Gastrocnemius medialis (tissue), 4 donors: ENCODE results near the gene IRF5. TPM values are rescaled to one million over a fixed set of nuclear protein-coding genes. Genes with fewer than 3 reads are reported as not detected.
A peak's percentile ranks its signal among the peaks of the same experiment; 100 is the strongest.

ENCODE experiments used
- ATAC-seq, 2 donors: fragments of 150-250 bp; one replicate each; pipeline ENCODE4 v1.9.1; 2016
- DNase-seq, 2 donors: peaks; one replicate each; pipeline ENCODE4 v3.0.0-alpha.2; 2019
- H3K27ac ChIP-seq, 4 donors: fragments of 200-600 bp; sonication (generic); 1 replicate in 1 of 4; 2 replicates in 3 of 4; pipeline ENCODE4 v1.5.1; 2016 to 2018; ENCODE audit warnings: mild to moderate bottlenecking in 2 of 4, moderate library complexity in 1 of 4
- H3K27me3 ChIP-seq, 3 donors: fragments of 200-600 bp; sonication (generic) in 2 of 3; 1 replicate in 1 of 3; 2 replicates in 2 of 3; pipeline versions ENCODE4 v1.5.1 to v1.6.0; 2016 to 2019; ENCODE audit warnings: mild to moderate bottlenecking in 1 of 3, moderate library complexity in 1 of 3
- H3K36me3 ChIP-seq, 2 donors: fragments of 200-600 bp; sonication (generic) in 1 of 2; one replicate each; pipeline ENCODE4 v1.5.1; 2017 to 2018
- H3K4me1 ChIP-seq, 2 donors: fragments of 200-600 bp; sonication (generic) in 1 of 2; one replicate each; pipeline ENCODE4 v1.5.1; 2016 to 2017; ENCODE audit warnings: mild to moderate bottlenecking in 2 of 2
- H3K4me3 ChIP-seq, 4 donors: fragments of 200-600 bp; sonication (generic) in 3 of 4; 1 replicate in 1 of 4; 2 replicates in 3 of 4; pipeline ENCODE4 v1.5.1; 2016 to 2019; ENCODE audit warnings: mild to moderate bottlenecking in 2 of 4
- H3K9me3 ChIP-seq, 3 donors: fragments of 200-600 bp; sonication (generic) in 2 of 3; 1 replicate in 1 of 3; 2 replicates in 2 of 3; pipeline ENCODE4 v1.5.1; 2016 to 2019
- CTCF ChIP-seq, 5 experiments: fragments of 450-650 bp in 3 of 5; fragments of 200-600 bp in 2 of 5; sonication (generic) in 2 of 5; IDR thresholded peaks in 4 of 5; conservative IDR thresholded peaks in 1 of 5; 1 replicate in 4 of 5; 2 replicates in 1 of 5; pipeline ENCODE4 v1.5.1; 2016 to 2019; ENCODE audit warnings: antibody characterized with exemption in 5 of 5, mild to moderate bottlenecking in 3 of 5, moderate library complexity in 3 of 5
- POLR2A ChIP-seq, 2 donors: fragments of 450-650 bp; IDR thresholded peaks; one replicate each; pipeline ENCODE4 v1.6.1; 2017; ENCODE audit warnings: antibody characterized with exemption in 2 of 2, mild to moderate bottlenecking in 2 of 2, moderate library complexity in 2 of 2
- in situ Hi-C, 4 donors: fragments of 200-750 bp; cut with MboI; loops; one replicate each; pipeline versions ENCODE4 v1.15.0 to v1.8.0; 2017; ENCODE audit warnings: low sequenced_read_pairs in 4 of 4
- intact Hi-C: fragments of 100-400 bp; cut with DNase I; formaldehyde crosslinking; loops from one replicate; pipeline ENCODE4 v1.15.1; 2023; ENCODE audit warnings: low total_unique reads
- total RNA-seq, 4 donors: library from RNA; depleted of rRNA; stranded (reverse); fragments of >200 nt; gene quantifications; one replicate each; pipeline versions ENCODE4 v1.1.0 to v1.2.3, GENCODE V29; 2016

IRF5 gene
- total RNA-seq, 4 donors from 2014 or later = 0.27 to 3.8 (median 2.8) TPM

- ATAC-seq = peak in 1 of 2 donors; percentile 57
- TF ChIP-seq CTCF (IDR thresholded peaks at IDR 0.05 in 4 of 5, conservative IDR thresholded peaks at IDR 0.05 in 1 of 5) (peak; percentile 19 to 69 (median 58)), POLR2A (IDR thresholded peaks at IDR 0.05) (no peak)
- Histone ChIP-seq H3K27me3 (peaks cover 2 to 9% (median 5%) of the 10 kb centered on the region in 3 donors), H3K9me3 (no peaks in the 10 kb centered on the region), H3K4me3 (no peak overlapping the region), H3K36me3 (no peaks in the 10 kb centered on the region), H3K4me1 (no peaks in the 10 kb centered on the region), H3K27ac (no peak overlapping the region)
- DNase-seq = no peak
- intact Hi-C loops (loop anchor here (1.0 kb wide), 1 partner anchor 187 kb away; no protein-coding TSS in a partner anchor), in situ Hi-C loops (loop anchor here in 3 of 4 donors (5.0 to 10.0 kb wide), 2 partner anchors 188 to 190 kb away; no protein-coding TSS in a partner anchor)
Observed at GRCh38 chr7:128904381-128905197, 33.1 kb upstream of the IRF5 start.

GRCh38 chr7:128906001-128906765 lies 31.5 kb upstream of the IRF5 start:
- DNase-seq (no peak), ATAC-seq (no peak)
- Histone ChIP-seq H3K4me1 (no peaks in the 10 kb centered on the region), H3K36me3 (no peaks in the 10 kb centered on the region), H3K4me3 (no peak overlapping the region), H3K27me3 (peaks cover 12 to 21% (median 18%) of the 10 kb centered on the region in 3 donors), H3K9me3 (no peaks in the 10 kb centered on the region), H3K27ac (no peak overlapping the region)
- in situ Hi-C loops (loop anchor here in 2 of 4 donors (10.0 kb wide), 1 partner anchor 189 kb away; no protein-coding TSS in a partner anchor), intact Hi-C loops (no loop called here)
- TF ChIP-seq POLR2A (IDR thresholded peaks at IDR 0.05) (no peak), CTCF (IDR thresholded peaks at IDR 0.05 in 4 of 5, conservative IDR thresholded peaks at IDR 0.05 in 1 of 5) (no peak)

- ATAC-seq (no peak), DNase-seq (no peak)
- no peaks in the 10 kb centered on the region for H3K4me1 ChIP-seq
- H3K4me3 ChIP-seq = no peak overlapping the region
- H3K27me3 ChIP-seq = peaks cover 12 to 27% (median 26%) of the 10 kb centered on the region in 3 donors
- no peaks in the 10 kb centered on the region for H3K36me3 ChIP-seq
- no peak overlapping the region for H3K27ac ChIP-seq
- H3K9me3 ChIP-seq = no peaks in the 10 kb centered on the region
- in situ Hi-C loops = loop anchor here in 2 of 4 donors (10.0 kb wide), 1 partner anchor 188 kb away; no protein-coding TSS in a partner anchor
- intact Hi-C loops = no loop called here
- TF ChIP-seq POLR2A (IDR thresholded peaks at IDR 0.05) (no peak), CTCF (IDR thresholded peaks at IDR 0.05 in 4 of 5, conservative IDR thresholded peaks at IDR 0.05 in 1 of 5) (no peak)
Observed at GRCh38 chr7:128906766-128907559, 30.8 kb upstream of the IRF5 start.
